Thyroid gland (tissue), 4 donors: ENCODE data around the gene MATN4.

ENCODE experiments used
- POLR2A ChIP-seq, 2 donors: fragments of 450-650 bp; IDR thresholded peaks; one replicate each; pipeline ENCODE4 v1.6.1; 2017; ENCODE audit warnings: antibody characterized with exemption in 2 of 2, mild to moderate bottlenecking in 2 of 2, moderate library complexity in 1 of 2
- TF ChIP-seq, protein P1 (sequence below), 6 experiments: fragments of 200-600 bp in 3 of 6; fragments of 450-650 bp in 3 of 6; sonication (generic) in 3 of 6; IDR thresholded peaks; one replicate each; pipeline ENCODE4 v1.5.1; 2016 to 2019; ENCODE audit warnings: antibody characterized with exemption in 6 of 6, mild to moderate bottlenecking in 2 of 6, inconsistent platforms in 1 of 6, moderate library complexity in 1 of 6

- TF ChIP-seq, protein P1, sequence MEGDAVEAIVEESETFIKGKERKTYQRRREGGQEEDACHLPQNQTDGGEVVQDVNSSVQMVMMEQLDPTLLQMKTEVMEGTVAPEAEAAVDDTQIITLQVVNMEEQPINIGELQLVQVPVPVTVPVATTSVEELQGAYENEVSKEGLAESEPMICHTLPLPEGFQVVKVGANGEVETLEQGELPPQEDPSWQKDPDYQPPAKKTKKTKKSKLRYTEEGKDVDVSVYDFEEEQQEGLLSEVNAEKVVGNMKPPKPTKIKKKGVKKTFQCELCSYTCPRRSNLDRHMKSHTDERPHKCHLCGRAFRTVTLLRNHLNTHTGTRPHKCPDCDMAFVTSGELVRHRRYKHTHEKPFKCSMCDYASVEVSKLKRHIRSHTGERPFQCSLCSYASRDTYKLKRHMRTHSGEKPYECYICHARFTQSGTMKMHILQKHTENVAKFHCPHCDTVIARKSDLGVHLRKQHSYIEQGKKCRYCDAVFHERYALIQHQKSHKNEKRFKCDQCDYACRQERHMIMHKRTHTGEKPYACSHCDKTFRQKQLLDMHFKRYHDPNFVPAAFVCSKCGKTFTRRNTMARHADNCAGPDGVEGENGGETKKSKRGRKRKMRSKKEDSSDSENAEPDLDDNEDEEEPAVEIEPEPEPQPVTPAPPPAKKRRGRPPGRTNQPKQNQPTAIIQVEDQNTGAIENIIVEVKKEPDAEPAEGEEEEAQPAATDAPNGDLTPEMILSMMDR (IDR thresholded peaks at IDR 0.05): no peak
- TF ChIP-seq POLR2A (IDR thresholded peaks at IDR 0.05): no peak
Observed at GRCh38 chr20:45353746-45354145, 45.6 kb upstream of the MATN4 start.
